ENCODE results near the gene CRADD.
"Not testable (repeated sequence)": the region's sequence is repeated elsewhere in the genome, so short reads cannot be mapped to it uniquely, and the experiment has no call there.

Gene CRADD

DNA sequence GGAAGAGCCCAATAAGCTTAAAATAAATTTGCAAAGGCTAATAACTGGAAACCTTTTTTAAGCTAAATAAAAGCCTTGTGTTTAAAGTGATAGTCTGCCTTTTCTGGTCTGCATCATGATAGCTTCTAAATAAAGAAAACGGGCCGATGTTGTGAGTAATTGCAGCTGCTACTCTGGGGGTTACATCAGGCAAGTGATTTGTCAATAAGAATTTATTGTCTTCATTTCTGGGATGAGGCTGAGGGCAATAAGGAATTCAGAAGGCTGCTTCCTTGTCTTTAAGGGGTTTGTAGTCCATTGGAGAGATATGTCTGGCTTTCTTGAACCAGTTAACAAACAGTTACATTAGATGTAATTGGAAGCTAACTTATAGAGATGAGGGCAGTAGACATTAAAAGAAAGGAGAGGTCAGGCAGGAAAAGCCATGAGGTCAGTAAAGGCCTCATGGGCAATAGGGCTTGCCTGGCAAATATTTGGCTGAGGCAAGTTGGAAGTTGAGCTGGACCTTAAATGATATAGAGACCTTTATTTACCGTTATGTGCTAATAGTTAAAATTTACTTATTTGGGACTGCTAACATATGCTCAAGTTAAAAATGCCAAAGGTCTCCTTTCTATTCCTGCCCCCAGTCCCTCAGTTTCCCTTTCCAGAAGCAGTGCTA lies 85.0 kb downstream of the CRADD start:
- no peak for DNase-seq

DNA sequence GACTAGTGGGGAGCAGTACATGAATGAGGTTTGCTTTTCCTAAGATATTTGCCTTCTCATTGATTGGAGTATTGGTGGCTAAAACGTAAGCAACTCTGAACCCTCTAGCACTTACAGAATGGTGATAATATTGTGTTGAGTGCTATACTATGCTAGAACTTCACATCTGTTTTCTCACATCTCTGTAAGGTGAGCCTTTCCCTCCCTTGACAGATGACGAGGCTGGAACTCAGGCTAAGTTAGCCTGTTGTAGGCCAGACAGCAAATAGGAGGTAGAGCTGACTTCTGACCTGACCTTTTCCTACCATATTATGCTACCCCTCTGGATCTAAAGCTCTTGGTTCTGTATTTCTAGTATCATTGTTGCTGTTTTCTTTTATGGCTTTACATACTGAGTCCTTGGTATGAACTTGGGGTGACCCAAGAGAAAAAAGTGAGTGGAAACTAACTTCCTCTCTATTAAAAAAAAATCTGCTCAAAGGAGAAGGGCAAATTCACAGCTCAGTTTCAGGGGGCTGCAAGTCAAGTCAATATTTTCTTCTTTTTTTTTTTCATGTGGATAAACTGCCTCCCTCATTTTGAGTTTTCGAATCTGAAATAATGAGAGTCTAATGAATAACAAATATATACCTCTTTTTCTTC lies 85.9 kb downstream of the CRADD start:
- no peak for DNase-seq

GRCh38 chr12:93763746-93764147 lies 86.6 kb downstream of the CRADD start:
- DNase-seq, result no peak

GRCh38 chr12:93766371-93766770 lies 89.2 kb downstream of the CRADD start:
- DNase-seq, result no peak

DNA sequence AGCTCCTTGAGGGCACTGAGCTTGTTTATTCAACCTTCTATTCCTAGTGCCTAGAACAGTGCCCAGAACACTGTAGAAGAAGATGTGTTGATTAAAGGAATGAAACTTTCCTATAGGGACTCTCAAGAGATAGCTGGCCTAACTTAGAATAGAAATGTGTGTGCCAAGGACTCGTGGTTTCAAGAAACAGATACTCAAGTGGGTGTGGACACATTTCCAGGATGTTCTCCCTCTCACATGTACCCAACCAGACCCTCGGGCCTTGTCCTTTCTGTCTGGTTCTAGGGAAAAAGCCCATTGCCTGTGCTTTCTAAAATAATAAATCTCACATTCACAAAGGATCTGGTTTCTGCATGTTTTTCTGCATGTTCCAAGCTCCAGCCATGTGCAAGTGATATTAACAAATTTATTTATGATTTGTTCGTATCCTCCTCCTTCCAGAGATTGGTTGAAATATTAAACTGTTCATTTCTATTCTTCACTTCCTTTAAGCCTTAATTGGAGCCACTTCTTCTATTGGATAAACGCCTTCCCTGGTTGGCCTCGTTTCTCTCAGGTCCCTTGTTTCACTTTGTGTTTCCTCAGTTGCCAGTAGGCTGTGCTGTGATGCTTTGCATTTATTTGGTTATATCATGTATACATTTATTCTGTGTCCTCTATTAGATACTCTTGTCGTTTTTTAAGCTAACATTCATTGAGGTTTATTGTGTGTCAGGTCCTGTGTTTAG lies 89.8 kb downstream of the CRADD start:
- DNase-seq, result peak; percentile 47

- DNase-seq, result peak; percentile 21
These were observed 90.3 kb downstream of the CRADD start for GRCh38 chr12:93767524-93767863.

DNA sequence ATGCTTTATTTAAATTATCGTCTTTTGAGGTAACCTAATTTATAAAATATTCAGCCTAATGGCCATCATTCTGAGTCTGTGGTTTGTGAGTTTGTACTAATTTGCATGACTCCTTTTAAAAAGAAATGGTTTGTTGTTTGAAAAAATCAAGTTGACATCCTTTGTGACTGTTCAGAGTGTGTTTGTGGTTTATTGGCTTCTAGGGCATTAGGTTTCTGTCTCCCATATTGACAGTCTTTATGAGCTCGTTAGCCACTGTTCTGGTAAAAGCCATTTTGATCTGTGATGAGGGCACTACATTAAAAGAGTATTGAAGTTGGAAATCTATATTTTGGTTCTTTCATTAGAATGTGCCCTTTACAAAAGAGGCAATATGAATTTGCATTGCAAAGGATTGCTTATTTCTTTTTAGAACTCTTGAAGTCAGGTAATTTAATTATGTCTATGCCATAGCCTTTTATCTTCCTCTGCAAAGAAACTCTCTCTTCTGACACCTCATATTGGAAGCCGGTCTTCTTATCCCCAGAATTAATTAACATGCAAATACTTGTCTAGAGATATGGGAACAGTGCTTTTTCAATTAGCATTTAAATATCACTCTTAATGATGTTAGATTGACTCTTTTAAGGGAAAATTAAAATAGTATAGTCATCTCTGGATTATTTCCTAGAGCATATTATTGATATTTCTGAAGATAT lies 95.0 kb downstream of the CRADD start:
- no peak for DNase-seq

GRCh38 chr12:93773122-93773871 lies 96.1 kb downstream of the CRADD start:
- DNase-seq, result peak; percentile 18

- DNase-seq, result no peak
These were observed 99.4 kb downstream of the CRADD start for GRCh38 chr12:93776581-93777018.

DNA sequence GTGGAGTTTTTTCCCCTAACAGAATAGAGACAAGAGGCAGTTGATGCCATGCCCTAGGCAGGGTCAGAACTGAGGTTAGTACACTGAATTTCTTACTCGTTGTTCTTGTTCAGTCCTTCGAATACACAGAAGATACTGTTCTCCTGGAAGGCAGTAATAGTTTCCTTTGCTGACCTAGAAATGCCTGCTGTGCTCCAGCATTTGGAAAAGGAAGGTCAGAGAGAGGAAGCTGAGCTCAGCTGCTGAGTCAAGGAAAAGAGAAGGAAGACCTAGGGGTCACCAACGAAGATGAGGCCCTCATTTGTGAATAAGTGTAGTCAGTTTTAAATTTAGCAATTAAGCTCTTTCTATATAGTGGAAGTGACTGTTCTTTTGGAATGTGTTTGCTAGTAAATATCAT lies 100.1 kb downstream of the CRADD start:
- no peak for DNase-seq

DNA sequence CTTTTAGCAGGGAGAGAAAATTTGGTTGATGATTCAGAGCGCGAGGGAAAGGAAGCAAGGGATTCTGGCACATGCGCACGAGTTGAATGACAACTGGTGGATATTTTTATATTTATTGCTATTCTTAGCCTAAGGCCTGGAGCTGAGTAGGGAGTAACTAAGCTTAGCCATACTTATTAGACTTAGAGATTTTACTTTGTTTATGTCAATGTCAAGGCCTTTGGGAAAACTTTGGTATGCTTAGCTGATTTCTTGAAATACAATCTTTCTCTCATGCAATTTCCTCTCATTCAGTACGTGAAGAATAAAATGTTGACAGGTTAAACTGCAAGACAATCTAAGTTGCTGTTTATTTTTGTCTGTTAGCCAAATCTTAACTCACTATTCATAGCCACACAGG lies 101.1 kb downstream of the CRADD start:
- no peak for DNase-seq

GRCh38 chr12:93778766-93779165 lies 101.6 kb downstream of the CRADD start:
- DNase-seq, result no peak

- DNase-seq, result no peak
These were observed 103.0 kb downstream of the CRADD start for GRCh38 chr12:93780101-93780641.

DNA sequence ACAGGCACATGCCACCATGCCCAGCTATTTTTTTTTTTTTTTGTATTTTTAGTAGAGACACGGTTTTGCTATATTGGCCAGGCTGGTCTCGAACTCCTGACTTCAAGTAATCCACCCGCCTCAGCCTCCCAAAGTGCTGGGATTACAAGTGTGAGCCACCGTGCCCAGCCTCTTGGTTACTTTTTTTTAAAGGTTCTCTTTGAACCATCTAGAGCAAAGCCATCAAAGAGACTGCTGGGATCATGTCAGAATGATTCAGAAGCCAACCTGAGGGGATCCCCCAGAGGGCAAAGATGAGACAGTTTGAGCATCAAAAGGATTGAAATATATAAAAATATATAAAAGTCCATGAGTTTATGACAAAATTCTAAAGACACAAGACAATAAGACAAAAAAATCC lies 103.7 kb downstream of the CRADD start:
- DNase-seq, result peak; percentile 28

- not testable (repeated sequence) for DNase-seq
These were observed 104.8 kb downstream of the CRADD start for GRCh38 chr12:93781961-93782360.

DNA sequence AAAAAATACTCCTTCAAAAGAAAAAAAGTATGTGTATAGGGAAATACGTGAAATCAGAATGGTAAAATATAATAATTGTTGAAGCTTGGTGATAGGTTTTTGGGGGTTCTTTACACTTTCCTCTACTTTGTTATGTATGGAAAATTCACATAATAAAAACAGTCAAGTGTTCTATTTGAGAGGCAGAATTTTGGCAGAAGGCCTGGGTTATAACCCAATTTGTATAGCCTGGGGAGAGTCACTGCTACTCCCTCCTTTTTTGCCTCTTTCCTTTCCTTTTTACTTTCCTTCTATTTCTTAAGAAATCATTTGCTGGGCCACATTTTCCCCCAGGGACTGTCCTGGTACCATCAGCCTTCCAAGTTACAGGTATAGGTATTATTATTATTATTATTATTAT lies 105.7 kb downstream of the CRADD start:
- DNase-seq, result no peak

DNA sequence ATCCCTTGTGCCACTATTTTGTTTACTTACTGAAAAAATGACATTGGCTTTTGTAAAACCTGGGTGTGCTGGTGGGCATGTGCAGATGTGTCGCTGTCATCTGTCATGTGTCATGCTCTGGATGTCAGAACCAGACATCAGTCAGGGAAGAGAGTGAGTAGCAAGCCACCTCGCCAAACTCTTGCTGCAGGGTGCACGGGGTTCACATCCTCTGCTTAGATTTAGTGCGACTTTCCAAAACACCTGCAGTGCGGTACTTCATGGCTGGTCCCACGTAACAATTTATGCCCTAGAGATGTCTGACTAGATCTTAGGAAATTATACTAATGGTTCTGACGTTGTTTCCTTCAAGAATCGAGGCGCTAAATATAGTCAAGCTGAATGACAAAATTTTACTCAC lies 106.7 kb downstream of the CRADD start:
- DNase-seq, result peak; percentile 59

DNA sequence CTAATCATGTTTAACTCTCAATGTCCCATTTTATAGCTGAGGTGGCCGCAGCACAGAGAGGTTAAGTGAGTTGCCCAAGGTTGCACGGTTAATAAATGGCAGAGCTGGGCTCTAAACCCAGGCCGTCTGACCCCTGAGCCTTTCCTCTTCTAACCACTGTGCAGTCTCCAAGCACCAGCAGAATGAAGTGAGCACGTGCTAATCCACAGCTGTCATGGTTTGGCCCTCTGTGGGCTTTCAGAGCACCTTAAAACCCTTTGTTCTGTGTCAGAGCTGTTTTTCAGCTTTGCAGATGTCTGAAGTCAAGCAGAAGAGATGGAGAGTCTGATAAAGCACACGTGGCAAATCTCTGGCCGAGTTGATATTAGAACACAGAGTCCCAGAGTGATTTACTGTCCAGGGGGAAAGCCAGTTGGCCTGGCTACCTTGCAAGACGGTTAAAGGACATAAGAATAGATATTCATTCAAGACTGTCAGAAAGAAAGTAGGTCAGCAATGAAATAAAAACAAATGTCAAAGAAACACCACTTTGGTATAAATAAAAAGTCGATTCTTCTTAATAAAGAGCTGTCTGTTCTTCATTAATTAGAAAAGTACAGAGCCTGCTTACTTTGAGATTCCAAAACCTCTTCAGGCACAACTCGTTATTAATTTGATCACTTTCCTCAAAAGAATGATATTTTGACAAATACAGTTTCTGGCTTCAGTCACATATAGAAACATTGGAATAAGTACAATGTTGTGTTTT lies 107.3 kb downstream of the CRADD start:
- DNase-seq, result peak; percentile 32

DNA sequence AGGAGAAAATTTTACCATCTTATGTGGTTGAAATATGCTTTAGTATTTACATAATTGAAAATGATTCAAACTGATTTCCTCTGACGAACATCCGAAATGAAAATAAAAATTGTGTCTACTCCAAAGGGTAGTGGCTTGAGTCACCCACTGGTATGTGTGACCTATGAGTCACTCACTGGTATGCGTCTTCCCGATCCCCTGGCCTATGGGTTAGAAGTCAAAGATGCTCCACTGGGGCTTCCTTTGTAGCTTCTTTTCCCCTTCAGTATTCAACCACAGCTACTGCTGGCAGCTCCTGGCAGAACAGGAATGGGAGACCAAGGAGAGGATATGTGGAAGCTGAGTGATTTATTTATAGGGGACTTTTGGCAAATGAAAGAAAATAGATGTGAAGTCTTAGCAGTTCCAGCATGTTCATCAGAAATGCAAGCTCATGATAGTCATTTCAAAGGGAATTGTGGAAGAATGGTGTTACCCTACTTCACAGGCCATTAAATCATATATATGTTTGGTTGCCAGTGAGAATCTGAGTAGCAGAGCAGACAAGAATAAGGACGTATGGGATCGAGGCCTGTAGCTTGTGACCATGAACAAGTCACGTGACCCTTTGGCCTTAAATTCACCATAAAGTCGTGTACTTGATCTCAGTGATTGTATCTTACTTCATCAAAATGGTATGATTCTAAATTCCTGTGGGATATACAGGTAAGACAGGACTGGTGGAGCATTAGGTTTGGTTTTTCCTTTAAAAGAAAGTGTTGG lies 108.3 kb downstream of the CRADD start:
- DNase-seq, result peak; percentile 88

GRCh38 chr12:93786656-93787397 lies 109.7 kb downstream of the CRADD start:
- DNase-seq, result no peak

Data from activated CD4-positive, alpha-beta T cell treated with anti-CD3 and anti-CD28 coated beads, Interleukin-2, amount 50 U/mL, for 16 hours (primary cell).